Stimulated activated naive CD8-positive, alpha-beta T cell treated with anti-CD3 and anti-CD28 coated beads, Interleukin-15, Interleukin-2, amounts not matched to agents 100 U/mL and 50 U/mL, for 24 hours (primary cell): ENCODE results near the gene NRG2.

Experiments
- ATAC-seq: fragments of 150-1000 bp; cut with Tn5 transposase; one replicate; pipeline ENCODE4 v1.10.0; 2021
- DNase-seq: peaks from one replicate; pipeline ENCODE4 v3.0.0; 2021

NRG2 gene

GRCh38 chr5:140042643-140043507 is at the start of gene NRG2:
Gene NRG2, minus strand, starts transcription at chr5:140043299.
- ATAC-seq (peak; percentile 62), DNase-seq (peak; percentile 39)

- DNase-seq (no peak), ATAC-seq (no peak)
These were observed 47.2 kb upstream of the NRG2 start for GRCh38 chr5:140090251-140090650.

- no peak for ATAC-seq
These were observed 41.4 kb upstream of the NRG2 start for GRCh38 chr5:140084541-140084940.

GRCh38 chr5:140083650-140084049 is 40.6 kb upstream of the NRG2 start:
- no peak for ATAC-seq
- no peak for DNase-seq

More at GRCh38 chr5:140084541-140084940, 41.4 kb upstream of the NRG2 start:
- no peak for DNase-seq

GRCh38 chr5:140083120-140083519 is 40.0 kb upstream of the NRG2 start:
- DNase-seq, result no peak
- ATAC-seq, result no peak

- no peak for DNase-seq
- ATAC-seq, result no peak
These were observed 33.7 kb upstream of the NRG2 start for GRCh38 chr5:140076788-140077187.

GRCh38 chr5:140076142-140076541 is 33.0 kb upstream of the NRG2 start:
- no peak for ATAC-seq
- DNase-seq, result no peak

- no peak for DNase-seq
- ATAC-seq, result no peak
These were observed 32.3 kb upstream of the NRG2 start for GRCh38 chr5:140075371-140075770.

- DNase-seq (no peak), ATAC-seq (no peak)
These were observed 30.2 kb upstream of the NRG2 start for GRCh38 chr5:140073296-140073695.

GRCh38 chr5:140072812-140073211 is 29.7 kb upstream of the NRG2 start:
- ATAC-seq, result no peak
- no peak for DNase-seq

GRCh38 chr5:140060816-140061215 is 17.7 kb upstream of the NRG2 start:
- DNase-seq, result no peak
- ATAC-seq, result no peak

GRCh38 chr5:140058212-140058932 is 15.3 kb upstream of the NRG2 start:
- DNase-seq, result no peak

GRCh38 chr5:140056880-140057279 is 13.8 kb upstream of the NRG2 start:
- ATAC-seq (no peak), DNase-seq (no peak)

More at GRCh38 chr5:140058212-140058932, 15.3 kb upstream of the NRG2 start:
- ATAC-seq, result no peak

- no peak for DNase-seq
These were observed 12.1 kb upstream of the NRG2 start for GRCh38 chr5:140055152-140055551.

GRCh38 chr5:140054086-140054689 is 11.1 kb upstream of the NRG2 start:
- ATAC-seq, result no peak
- no peak for DNase-seq

More at GRCh38 chr5:140055152-140055551, 12.1 kb upstream of the NRG2 start:
- ATAC-seq, result no peak

GRCh38 chr5:140051950-140052349 is 8.9 kb upstream of the NRG2 start:
- no peak for ATAC-seq

GRCh38 chr5:140049713-140050112 is 6.6 kb upstream of the NRG2 start:
- DNase-seq (no peak), ATAC-seq (no peak)

More at GRCh38 chr5:140051950-140052349, 8.9 kb upstream of the NRG2 start:
- no peak for DNase-seq

- no peak for ATAC-seq
- DNase-seq, result no peak
These were observed 6.1 kb upstream of the NRG2 start for GRCh38 chr5:140049205-140049604.

- DNase-seq, result no peak
These were observed 942 bp upstream of the NRG2 start for GRCh38 chr5:140044041-140044440.

GRCh38 chr5:140043508-140043872 is 391 bp upstream of the NRG2 start:
- ATAC-seq (peak; percentile 19), DNase-seq (peak; percentile 25)

More at GRCh38 chr5:140044041-140044440, 942 bp upstream of the NRG2 start:
- ATAC-seq, result no peak

- no peak for ATAC-seq
These were observed 781 bp downstream of the NRG2 start for GRCh38 chr5:140042393-140042642.

GRCh38 chr5:140041492-140042392 is 1.4 kb downstream of the NRG2 start:
- no peak for DNase-seq
- no peak for ATAC-seq

More at GRCh38 chr5:140042393-140042642, 781 bp downstream of the NRG2 start:
- DNase-seq, result no peak
